Cerebellar nuclear complex (tissue), 1 donor: ENCODE measurements around the gene TRAPPC1.
A peak's percentile ranks its signal among the peaks of the same experiment; 100 is the strongest.
"Not testable (repeated sequence)": the region's sequence is repeated elsewhere in the genome, so short reads cannot be mapped to it uniquely, and the experiment has no call there.

Source experiments
- DNase-seq, 2 experiments: peaks; one replicate each; lab custom pipeline; 2025; lab: John Stamatoyannopoulos, UW

Gene TRAPPC1

GRCh38 chr17:7931709-7932482 is at the start of gene TRAPPC1, which contains the start of gene CNTROB:
Gene TRAPPC1 (minus strand): TSS chr17:7931946. CDS start chr17:7931829, 117 bp downstream.
Gene CNTROB (plus strand): TSS chr17:7932206. CDS start chr17:7933080, 874 bp downstream.
- peak; percentile 98 to 99 for DNase-seq

DNA sequence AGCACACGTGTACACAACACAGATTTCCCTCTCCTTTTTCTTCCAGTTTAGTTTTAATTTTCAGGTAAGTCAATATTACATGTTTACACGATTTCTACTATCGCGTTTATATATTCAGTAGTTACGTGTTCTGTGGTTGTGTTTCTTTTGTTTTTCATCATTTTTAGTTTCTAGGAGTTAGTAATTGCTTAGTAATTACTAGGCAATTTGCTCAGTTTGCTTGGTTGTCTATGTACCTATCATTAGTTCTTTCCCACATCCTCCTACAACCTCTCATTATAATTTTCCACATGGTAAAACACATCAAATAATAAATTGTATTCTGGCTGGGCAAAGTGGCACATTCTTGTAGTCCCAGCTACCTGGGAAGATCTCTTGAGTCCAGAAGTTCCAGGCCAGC is 46.1 kb upstream of the TRAPPC1 start:
- no peak for DNase-seq

- no peak for DNase-seq
These were observed 45.3 kb upstream of the TRAPPC1 start for GRCh38 chr17:7977039-7977438.

GRCh38 chr17:7974638-7975131 is 42.9 kb upstream of the TRAPPC1 start:
- no peak for DNase-seq

- DNase-seq: no peak
These were observed 40.5 kb upstream of the TRAPPC1 start for GRCh38 chr17:7972131-7972785.

- DNase-seq: no peak
These were observed 39.9 kb upstream of the TRAPPC1 start for GRCh38 chr17:7971651-7972050.

GRCh38 chr17:7969433-7969832 is 37.7 kb upstream of the TRAPPC1 start:
- DNase-seq: no peak

DNA sequence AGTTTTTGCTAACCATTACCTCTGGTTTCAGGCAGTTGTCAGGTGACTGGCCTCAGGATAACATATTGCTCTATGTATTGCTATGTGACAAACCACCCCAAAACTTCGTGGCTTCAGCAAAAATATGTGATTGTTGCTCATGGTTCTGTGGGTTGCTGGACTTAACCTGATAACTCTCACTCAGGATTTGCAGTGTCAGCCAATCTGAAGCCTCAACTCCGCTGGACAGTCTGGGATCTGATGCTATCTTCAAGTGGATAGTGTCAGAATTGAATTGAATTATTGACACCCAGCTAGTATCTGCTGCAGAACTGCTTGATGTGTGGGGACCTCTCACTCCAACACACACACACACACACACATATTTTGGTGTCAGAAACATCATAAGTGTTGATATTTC is 36.0 kb upstream of the TRAPPC1 start:
- no peak for DNase-seq

GRCh38 chr17:7961421-7961820 is 29.7 kb upstream of the TRAPPC1 start:
- DNase-seq: no peak

GRCh38 chr17:7959503-7960253 is 27.9 kb upstream of the TRAPPC1 start:
- no peak for DNase-seq

GRCh38 chr17:7956228-7956965 is 24.7 kb upstream of the TRAPPC1 start:
- no peak for DNase-seq

DNA sequence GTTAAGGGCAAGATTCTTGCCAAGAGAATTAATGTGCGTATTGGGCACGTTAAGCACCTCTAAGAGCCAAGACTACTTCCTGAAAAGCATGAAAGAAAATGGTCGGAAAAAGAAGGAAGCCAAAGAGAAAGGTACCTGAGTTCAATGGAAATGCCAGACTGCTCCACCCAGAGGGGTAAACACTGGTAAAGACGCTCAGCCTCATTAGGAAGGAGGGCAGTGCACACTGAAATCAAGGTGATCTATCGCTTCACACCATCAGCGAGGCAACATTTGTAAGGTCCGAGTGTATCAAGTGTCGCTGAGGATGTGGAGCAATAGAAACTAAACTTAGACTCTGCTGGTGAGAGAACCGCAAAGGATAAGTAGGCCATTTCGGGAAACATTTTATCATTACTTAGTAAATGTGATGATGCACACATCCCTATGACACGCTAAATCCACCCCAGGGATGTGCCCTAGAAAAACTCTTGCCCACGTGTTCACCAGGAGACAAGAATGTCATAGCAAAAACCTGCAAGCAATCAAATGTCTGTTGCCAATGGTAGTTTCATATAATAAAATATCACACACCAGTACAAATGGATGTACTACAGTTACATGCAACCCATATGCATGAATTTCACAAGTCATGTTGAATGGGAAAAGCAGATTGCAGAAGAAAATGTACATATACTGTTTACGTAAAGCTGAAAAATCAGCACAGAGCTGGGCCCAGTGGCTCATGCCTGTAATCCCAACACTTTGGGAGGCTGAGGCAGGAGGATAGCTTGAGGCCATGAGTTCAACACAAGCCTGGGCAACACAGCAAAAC is 23.9 kb upstream of the TRAPPC1 start:
- DNase-seq: no peak

GRCh38 chr17:7953266-7953665 is 21.5 kb upstream of the TRAPPC1 start:
- DNase-seq: not testable (repeated sequence)

GRCh38 chr17:7951143-7951792 is 19.5 kb upstream of the TRAPPC1 start:
- DNase-seq: no peak

GRCh38 chr17:7950578-7950977 is 18.8 kb upstream of the TRAPPC1 start:
- DNase-seq: no peak

DNA sequence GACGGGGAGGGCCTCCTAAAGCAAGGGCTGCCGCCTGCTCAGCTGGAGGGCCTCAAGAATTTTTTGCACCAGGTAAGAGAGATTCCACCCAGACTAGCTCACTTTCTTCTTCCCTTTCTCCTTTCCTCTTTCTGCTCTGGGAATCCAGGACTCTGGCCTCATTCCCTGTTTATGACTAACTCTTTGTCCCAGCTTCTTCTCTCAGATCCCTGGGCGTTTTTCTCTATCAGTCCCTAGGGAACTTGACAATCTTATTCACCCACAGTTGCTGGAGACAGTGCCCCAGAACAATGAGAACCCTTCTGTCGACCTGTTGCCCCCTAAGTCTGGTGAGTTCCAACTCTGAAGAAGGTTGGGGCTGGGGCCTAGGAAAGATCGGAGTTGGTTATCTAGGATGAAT is 15.9 kb upstream of the TRAPPC1 start:
- no peak for DNase-seq

- no peak for DNase-seq
These were observed 14.7 kb upstream of the TRAPPC1 start for GRCh38 chr17:7946441-7946840.

DNA sequence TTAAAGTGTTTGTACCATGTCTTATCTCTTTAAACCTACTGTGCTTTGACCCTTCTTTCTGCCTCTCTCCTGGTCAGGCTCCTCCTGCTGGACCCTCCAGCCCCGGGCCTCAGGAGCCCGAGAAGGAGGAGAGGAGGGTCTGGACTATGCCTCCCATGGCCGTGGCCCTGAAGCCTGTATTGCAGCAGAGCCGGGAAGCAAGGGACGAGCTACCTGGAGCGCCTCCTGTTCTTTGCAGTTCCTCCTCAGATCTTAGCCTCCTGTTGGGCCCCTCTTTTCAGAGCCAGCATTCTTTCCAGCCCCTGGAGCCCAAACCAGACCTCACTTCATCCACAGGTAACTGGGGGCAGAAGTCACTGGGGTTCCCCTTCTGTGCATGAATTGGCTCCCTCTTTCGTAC is 13.9 kb upstream of the TRAPPC1 start:
- DNase-seq: no peak

GRCh38 chr17:7944326-7944725 is 12.6 kb upstream of the TRAPPC1 start:
- no peak for DNase-seq

DNA sequence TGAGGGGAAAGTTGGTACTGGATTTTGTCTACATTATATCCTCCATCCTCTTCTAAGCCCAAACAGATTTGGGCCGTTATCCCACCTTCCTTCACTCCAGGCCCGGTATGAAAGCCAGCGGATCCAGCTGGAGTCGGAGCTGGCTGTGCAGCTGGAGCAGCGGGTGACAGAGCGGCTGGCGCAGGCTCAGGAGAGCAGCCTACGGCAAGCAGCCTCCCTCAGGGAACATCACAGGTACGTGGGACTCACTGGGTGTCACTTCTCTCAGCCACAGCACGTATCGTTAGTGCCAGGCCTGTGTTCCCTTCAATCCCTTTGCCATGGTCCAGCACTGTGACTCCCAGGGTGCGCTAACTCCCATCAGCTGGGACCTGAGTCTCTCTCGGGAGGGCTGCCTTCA is 11.5 kb upstream of the TRAPPC1 start:
- DNase-seq: no peak
